Transverse colon (tissue), 4 donors: ENCODE measurements around the gene SRRT.

Experiments
- EP300 ChIP-seq: sonication (generic); formaldehyde crosslinking; IDR thresholded peaks from one replicate; pipeline ENCODE4 v1.6.1; 2017; ENCODE audit warnings: antibody characterized with exemption, low read depth
- POLR2A ChIP-seq: fragments of 450-650 bp; IDR thresholded peaks from one replicate; pipeline ENCODE4 v1.6.1; 2016; ENCODE audit warnings: antibody characterized with exemption, mild to moderate bottlenecking, moderate library complexity
- POLR2AphosphoS5 ChIP-seq, 3 donors: sonication (generic); formaldehyde crosslinking; IDR thresholded peaks; one replicate each; pipeline ENCODE4 v1.6.1; 2016; ENCODE audit warnings: antibody characterized with exemption in 3 of 3
- TF ChIP-seq, protein P1 (sequence below), 5 experiments: fragments of 200-600 bp in 3 of 5; fragments of 450-650 bp in 2 of 5; sonication (generic) in 3 of 5; IDR thresholded peaks; 1 replicate in 2 of 5; 2 replicates in 3 of 5; pipeline ENCODE4 v1.5.1; 2016 to 2017; ENCODE audit warnings: antibody characterized with exemption in 5 of 5, inconsistent platforms in 3 of 5, mild to moderate bottlenecking in 2 of 5, moderate library complexity in 1 of 5

DNA sequence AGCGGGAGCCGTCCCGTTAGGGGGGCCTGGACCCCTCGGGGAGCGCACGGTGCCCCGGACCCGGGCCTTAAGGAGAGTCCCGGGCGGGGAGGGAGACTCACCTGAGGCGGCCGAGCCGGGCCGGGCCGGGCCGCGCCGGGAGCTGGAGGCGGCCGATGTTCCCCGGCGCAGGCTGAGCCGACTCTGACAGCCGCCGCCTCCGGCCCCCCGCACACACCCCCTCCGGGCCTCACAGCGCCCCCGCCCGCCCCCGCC is 20.7 kb downstream of the SRRT start, which contains the start of gene ACHE:
- TF ChIP-seq POLR2AphosphoS5 (IDR thresholded peaks at IDR 0.05), result no peak
- TF ChIP-seq, protein P1, sequence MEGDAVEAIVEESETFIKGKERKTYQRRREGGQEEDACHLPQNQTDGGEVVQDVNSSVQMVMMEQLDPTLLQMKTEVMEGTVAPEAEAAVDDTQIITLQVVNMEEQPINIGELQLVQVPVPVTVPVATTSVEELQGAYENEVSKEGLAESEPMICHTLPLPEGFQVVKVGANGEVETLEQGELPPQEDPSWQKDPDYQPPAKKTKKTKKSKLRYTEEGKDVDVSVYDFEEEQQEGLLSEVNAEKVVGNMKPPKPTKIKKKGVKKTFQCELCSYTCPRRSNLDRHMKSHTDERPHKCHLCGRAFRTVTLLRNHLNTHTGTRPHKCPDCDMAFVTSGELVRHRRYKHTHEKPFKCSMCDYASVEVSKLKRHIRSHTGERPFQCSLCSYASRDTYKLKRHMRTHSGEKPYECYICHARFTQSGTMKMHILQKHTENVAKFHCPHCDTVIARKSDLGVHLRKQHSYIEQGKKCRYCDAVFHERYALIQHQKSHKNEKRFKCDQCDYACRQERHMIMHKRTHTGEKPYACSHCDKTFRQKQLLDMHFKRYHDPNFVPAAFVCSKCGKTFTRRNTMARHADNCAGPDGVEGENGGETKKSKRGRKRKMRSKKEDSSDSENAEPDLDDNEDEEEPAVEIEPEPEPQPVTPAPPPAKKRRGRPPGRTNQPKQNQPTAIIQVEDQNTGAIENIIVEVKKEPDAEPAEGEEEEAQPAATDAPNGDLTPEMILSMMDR (IDR thresholded peaks at IDR 0.05), result no peak
- no peak for TF ChIP-seq POLR2A
- TF ChIP-seq EP300, result no peak
